Gastrocnemius medialis (tissue), 4 donors: Measurements from ENCODE around the gene SPEM1. TPM values are rescaled to one million over a fixed set of nuclear protein-coding genes. Genes with fewer than 3 reads are reported as not detected.

Experiments
- ATAC-seq, 2 donors: fragments of 150-250 bp; one replicate each; pipeline ENCODE4 v1.9.1; 2016
- DNase-seq, 2 donors: peaks; one replicate each; pipeline ENCODE4 v3.0.0-alpha.2; 2019
- H3K27ac ChIP-seq, 4 donors: fragments of 200-600 bp; sonication (generic); 1 replicate in 1 of 4; 2 replicates in 3 of 4; pipeline ENCODE4 v1.5.1; 2016 to 2018; ENCODE audit warnings: mild to moderate bottlenecking in 2 of 4, moderate library complexity in 1 of 4
- H3K27me3 ChIP-seq, 3 donors: fragments of 200-600 bp; sonication (generic) in 2 of 3; 1 replicate in 1 of 3; 2 replicates in 2 of 3; pipeline versions ENCODE4 v1.5.1 to v1.6.0; 2016 to 2019; ENCODE audit warnings: mild to moderate bottlenecking in 1 of 3, moderate library complexity in 1 of 3
- H3K36me3 ChIP-seq, 2 donors: fragments of 200-600 bp; sonication (generic) in 1 of 2; one replicate each; pipeline ENCODE4 v1.5.1; 2017 to 2018
- H3K4me1 ChIP-seq, 2 donors: fragments of 200-600 bp; sonication (generic) in 1 of 2; one replicate each; pipeline ENCODE4 v1.5.1; 2016 to 2017; ENCODE audit warnings: mild to moderate bottlenecking in 2 of 2
- H3K4me3 ChIP-seq, 4 donors: fragments of 200-600 bp; sonication (generic) in 3 of 4; 1 replicate in 1 of 4; 2 replicates in 3 of 4; pipeline ENCODE4 v1.5.1; 2016 to 2019; ENCODE audit warnings: mild to moderate bottlenecking in 2 of 4
- H3K9me3 ChIP-seq, 3 donors: fragments of 200-600 bp; sonication (generic) in 2 of 3; 1 replicate in 1 of 3; 2 replicates in 2 of 3; pipeline ENCODE4 v1.5.1; 2016 to 2019
- POLR2A ChIP-seq, 2 donors: fragments of 450-650 bp; IDR thresholded peaks; one replicate each; pipeline ENCODE4 v1.6.1; 2017; ENCODE audit warnings: antibody characterized with exemption in 2 of 2, mild to moderate bottlenecking in 2 of 2, moderate library complexity in 2 of 2
- in situ Hi-C, 4 donors: fragments of 200-750 bp; cut with MboI; loops; one replicate each; pipeline versions ENCODE4 v1.15.0 to v1.8.0; 2017; ENCODE audit warnings: low sequenced_read_pairs in 4 of 4
- intact Hi-C: fragments of 100-400 bp; cut with DNase I; formaldehyde crosslinking; loops from one replicate; pipeline ENCODE4 v1.15.1; 2023; ENCODE audit warnings: low total_unique reads
- total RNA-seq, 4 donors: library from RNA; depleted of rRNA; stranded (reverse); fragments of >200 nt; gene quantifications; one replicate each; pipeline versions ENCODE4 v1.1.0 to v1.2.3, GENCODE V29; 2016
- TF ChIP-seq, protein P1 (sequence below), 5 experiments: fragments of 450-650 bp in 3 of 5; fragments of 200-600 bp in 2 of 5; sonication (generic) in 2 of 5; IDR thresholded peaks in 4 of 5; conservative IDR thresholded peaks in 1 of 5; 1 replicate in 4 of 5; 2 replicates in 1 of 5; pipeline ENCODE4 v1.5.1; 2016 to 2019; ENCODE audit warnings: antibody characterized with exemption in 5 of 5, mild to moderate bottlenecking in 3 of 5, moderate library complexity in 3 of 5

Gene SPEM1
- total RNA-seq, 4 donors from 2014 or later: not detected

- Histone ChIP-seq H3K36me3 (peaks cover 0 to 13% of the 10 kb centered on the region in 2 donors), H3K9me3 (no peaks in the 10 kb centered on the region), H3K4me3 (peak overlapping the region in 1 of 4 donors; percentile 69), H3K27ac (peak overlapping the region; percentile 94 to 100 (median 98)), H3K4me1 (peaks cover 28 to 53% of the 10 kb centered on the region in 2 donors), H3K27me3 (peaks cover 0 to 4% (median 0%) of the 10 kb centered on the region in 3 donors)
- no peak for DNase-seq
- in situ Hi-C loops: loop anchor here in 2 of 4 donors (5.0 to 25.0 kb wide), 2 partner anchors 34 to 119 kb away; partner anchors contain the start of genes SENP3 (in 1 of the 2), TNFSF13 (in 1 of the 2) and ZBTB4 (in 1 of the 2)
- intact Hi-C loops: loop anchor here (2.0 kb wide), 2 partner anchors 33 to 117 kb away; partner anchors contain the start of gene SENP3
- no peak for TF ChIP-seq POLR2A (IDR thresholded peaks at IDR 0.05)
- TF ChIP-seq, protein P1, sequence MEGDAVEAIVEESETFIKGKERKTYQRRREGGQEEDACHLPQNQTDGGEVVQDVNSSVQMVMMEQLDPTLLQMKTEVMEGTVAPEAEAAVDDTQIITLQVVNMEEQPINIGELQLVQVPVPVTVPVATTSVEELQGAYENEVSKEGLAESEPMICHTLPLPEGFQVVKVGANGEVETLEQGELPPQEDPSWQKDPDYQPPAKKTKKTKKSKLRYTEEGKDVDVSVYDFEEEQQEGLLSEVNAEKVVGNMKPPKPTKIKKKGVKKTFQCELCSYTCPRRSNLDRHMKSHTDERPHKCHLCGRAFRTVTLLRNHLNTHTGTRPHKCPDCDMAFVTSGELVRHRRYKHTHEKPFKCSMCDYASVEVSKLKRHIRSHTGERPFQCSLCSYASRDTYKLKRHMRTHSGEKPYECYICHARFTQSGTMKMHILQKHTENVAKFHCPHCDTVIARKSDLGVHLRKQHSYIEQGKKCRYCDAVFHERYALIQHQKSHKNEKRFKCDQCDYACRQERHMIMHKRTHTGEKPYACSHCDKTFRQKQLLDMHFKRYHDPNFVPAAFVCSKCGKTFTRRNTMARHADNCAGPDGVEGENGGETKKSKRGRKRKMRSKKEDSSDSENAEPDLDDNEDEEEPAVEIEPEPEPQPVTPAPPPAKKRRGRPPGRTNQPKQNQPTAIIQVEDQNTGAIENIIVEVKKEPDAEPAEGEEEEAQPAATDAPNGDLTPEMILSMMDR (IDR thresholded peaks at IDR 0.05 in 4 of 5, conservative IDR thresholded peaks at IDR 0.05 in 1 of 5): no peak
- ATAC-seq: no peak
These were observed 23.7 kb downstream of the SPEM1 start for GRCh38 chr17:7443499-7444485.

DNA sequence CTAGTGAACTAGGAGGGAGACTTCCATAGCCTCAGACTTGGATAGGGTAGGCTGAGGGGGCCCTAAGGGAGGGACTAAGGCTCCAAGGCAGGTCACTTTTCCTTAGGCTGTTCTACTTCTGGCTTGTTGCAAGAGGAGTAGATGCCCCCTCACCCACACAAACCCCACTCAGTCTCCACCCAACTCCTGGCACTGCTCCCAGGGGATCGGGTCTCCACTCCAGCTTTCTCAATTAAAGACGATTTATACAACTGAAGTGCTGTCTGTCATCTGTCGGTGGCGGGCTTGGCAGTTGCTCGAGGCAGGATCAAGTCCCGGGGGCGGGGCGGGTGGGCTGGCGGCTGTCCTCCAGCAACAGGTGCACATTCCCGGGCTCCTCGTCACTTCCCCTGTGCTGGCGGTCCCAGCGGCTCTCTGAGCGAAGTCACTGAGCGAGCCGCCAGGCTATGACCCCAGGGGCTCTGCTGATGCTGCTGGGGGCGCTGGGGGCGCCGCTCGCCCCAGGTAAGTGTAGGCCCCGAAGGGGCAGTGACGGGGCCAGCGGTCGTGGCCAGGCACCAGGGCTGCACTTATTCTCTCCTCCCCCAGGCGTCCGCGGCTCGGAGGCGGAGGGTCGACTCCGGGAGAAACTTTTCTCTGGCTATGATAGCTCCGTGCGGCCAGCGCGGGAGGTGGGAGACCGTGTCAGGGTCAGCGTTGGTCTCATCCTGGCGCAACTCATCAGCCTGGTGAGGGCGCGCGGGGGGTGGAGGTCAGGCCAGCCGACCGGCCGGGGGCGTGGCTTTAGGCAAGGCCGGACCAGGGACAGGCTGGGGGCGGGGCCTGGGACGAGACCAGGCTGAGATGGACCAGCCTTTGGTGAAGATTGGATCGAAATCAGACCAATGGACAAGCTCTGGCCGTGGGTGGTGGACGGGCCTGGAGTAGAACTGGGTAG is 24.8 kb downstream of the SPEM1 start, which contains the start of gene CHRNB1:
Gene CHRNB1, plus strand, starts transcription at position 380 of the 937 bp plus-strand sequence. Its CDS starts 67 bp downstream, at position 447.
- in situ Hi-C loops: loop anchor here in 2 of 4 donors (5.0 to 25.0 kb wide), 2 partner anchors 32 to 117 kb away; partner anchors contain the start of genes SENP3 (in 1 of the 2), TNFSF13 (in 1 of the 2) and ZBTB4 (in 1 of the 2)
- Histone ChIP-seq H3K36me3 (peaks cover 0 to 20% of the 10 kb centered on the region in 2 donors), H3K27ac (peak within 1 kb of the TSS; percentile 94 to 100 (median 98)), H3K4me3 (peak within 1 kb of the TSS; percentile 69 to 87 (median 77)), H3K9me3 (no peaks in the 10 kb centered on the region), H3K27me3 (no peaks in the 10 kb centered on the region), H3K4me1 (peaks cover 22 to 42% of the 10 kb centered on the region in 2 donors)
- DNase-seq (peak; percentile 78 to 91), ATAC-seq (peak; percentile 78 to 81)
- TF ChIP-seq, protein P1 (IDR thresholded peaks at IDR 0.05 in 4 of 5, conservative IDR thresholded peaks at IDR 0.05 in 1 of 5): peak in 3 of 5 experiments; percentile 18 to 34 (median 34)
- TF ChIP-seq POLR2A (IDR thresholded peaks at IDR 0.05): peak; percentile 75 to 87
- intact Hi-C loops: loop anchor here (2.0 kb wide), 2 partner anchors 32 to 116 kb away; partner anchors contain the start of gene SENP3

GRCh38 chr17:7445619-7445968 is 25.5 kb downstream of the SPEM1 start:
- H3K9me3 ChIP-seq: no peaks in the 10 kb centered on the region
- peaks cover 0 to 26% of the 10 kb centered on the region in 2 donors for H3K36me3 ChIP-seq
- peak overlapping the region; percentile 69 to 87 (median 77) for H3K4me3 ChIP-seq
- ATAC-seq: peak; percentile 23 to 34
- in situ Hi-C loops: loop anchor here in 1 of 4 donors (25.0 kb wide), 1 partner anchor 117 kb away; the partner anchor contains the start of genes SENP3 and TNFSF13
- no peak for DNase-seq
- peaks cover 15 to 40% of the 10 kb centered on the region in 2 donors for H3K4me1 ChIP-seq
- peak overlapping the region; percentile 94 to 100 (median 98) for H3K27ac ChIP-seq
- no peaks in the 10 kb centered on the region for H3K27me3 ChIP-seq
- TF ChIP-seq, protein P1 (IDR thresholded peaks at IDR 0.05 in 4 of 5, conservative IDR thresholded peaks at IDR 0.05 in 1 of 5): no peak
- no peak for TF ChIP-seq POLR2A (IDR thresholded peaks at IDR 0.05)
- intact Hi-C loops: loop anchor here (2.0 kb wide), 2 partner anchors 31 to 115 kb away; partner anchors contain the start of gene SENP3

DNA sequence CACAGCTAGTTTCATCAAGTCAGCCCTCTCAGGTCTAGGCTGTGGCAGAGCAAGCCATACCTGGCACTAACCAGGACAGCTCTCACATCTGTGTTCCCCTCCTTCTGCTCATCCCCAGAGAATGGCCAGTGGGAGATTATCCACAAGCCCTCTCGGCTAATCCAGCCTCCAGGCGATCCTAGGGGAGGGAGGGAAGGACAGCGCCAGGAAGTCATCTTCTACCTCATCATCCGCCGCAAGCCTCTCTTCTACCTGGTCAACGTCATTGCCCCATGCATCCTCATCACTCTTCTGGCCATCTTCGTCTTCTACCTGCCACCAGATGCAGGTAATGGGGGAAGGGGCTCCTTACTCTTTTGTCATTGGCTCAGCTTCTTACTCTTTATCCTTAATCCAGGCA is 28.3 kb downstream of the SPEM1 start:
- ATAC-seq (no peak), DNase-seq (no peak)
- intact Hi-C loops (no loop called here), in situ Hi-C loops (loop anchor here in 1 of 4 donors (25.0 kb wide), 1 partner anchor 114 kb away; the partner anchor contains the start of genes SENP3 and TNFSF13)
- peaks cover 12 to 27% of the 10 kb centered on the region in 2 donors for H3K4me1 ChIP-seq
- TF ChIP-seq POLR2A (IDR thresholded peaks at IDR 0.05): no peak
- TF ChIP-seq, protein P1 (IDR thresholded peaks at IDR 0.05 in 4 of 5, conservative IDR thresholded peaks at IDR 0.05 in 1 of 5): no peak
- H3K36me3 ChIP-seq: peaks cover 0 to 41% of the 10 kb centered on the region in 2 donors
- H3K9me3 ChIP-seq: no peaks in the 10 kb centered on the region
- peak overlapping the region in 1 of 4 donors; percentile 14 for H3K27ac ChIP-seq
- H3K4me3 ChIP-seq: no peak overlapping the region
- no peaks in the 10 kb centered on the region for H3K27me3 ChIP-seq
